HCT116 (cell line): ENCODE measurements around the gene SERINC5.
"Not testable (repeated sequence)": the region's sequence is repeated elsewhere in the genome, so short reads cannot be mapped to it uniquely, and the experiment has no call there.

Experiments used
- ATF3 ChIP-seq: IDR thresholded peaks from 2 replicates; pipeline ENCODE4 v1.6.1; 2012
- CTCF ChIP-seq, 3 experiments: fragments of 200-600 bp in 1 of 3; sonication (generic) in 1 of 3; IDR thresholded peaks in 2 of 3; conservative IDR thresholded peaks in 1 of 3; 2 replicates each; pipeline ENCODE4 v1.5.1; 2012 to 2017; ENCODE audit warnings: low read depth in 2 of 3, low read length in 2 of 3, antibody characterized with exemption in 1 of 3, borderline replicate concordance in 1 of 3, control low read depth in 1 of 3, mild to moderate bottlenecking in 1 of 3, mixed read lengths in 1 of 3, mixed run types in 1 of 3, moderate library complexity in 1 of 3; ENCODE audit not compliant: insufficient read depth in 1 of 3
- EGR1 ChIP-seq: IDR thresholded peaks from 2 replicates; pipeline ENCODE4 v1.6.1; 2012; ENCODE audit warnings: low read depth
- ELF1 ChIP-seq: IDR thresholded peaks from 2 replicates; pipeline ENCODE4 v1.6.1; 2012; ENCODE audit warnings: low read depth, borderline replicate concordance
- EZH2 ChIP-seq: fragments of 200-600 bp; sonication (generic); IDR thresholded peaks from 2 replicates; pipeline ENCODE4 v1.6.1; 2017; ENCODE audit warnings: antibody characterized with exemption, mixed run types
- EZH2phosphoT487 ChIP-seq: fragments of 200-600 bp; IDR thresholded peaks from 2 replicates; pipeline ENCODE4 v1.6.1; 2018; ENCODE audit warnings: antibody characterized with exemption, borderline replicate concordance
- FOSL1 ChIP-seq: IDR thresholded peaks from 2 replicates; pipeline ENCODE4 v1.6.1; 2012; ENCODE audit warnings: low read depth
- MAX ChIP-seq: IDR thresholded peaks from 2 replicates; pipeline ENCODE4 v1.6.1; 2012
- POLR2A ChIP-seq: IDR thresholded peaks from 2 replicates; pipeline ENCODE4 v1.7.0; 2011; ENCODE audit warnings: borderline replicate concordance; ENCODE audit not compliant: insufficient read depth, insufficient read length; ENCODE audit errors: extremely low read depth
- RAD21 ChIP-seq: IDR thresholded peaks from 2 replicates; pipeline ENCODE4 v1.6.1; 2012; ENCODE audit warnings: low read depth, mild to moderate bottlenecking
- REST ChIP-seq: IDR thresholded peaks from 2 replicates; pipeline ENCODE4 v1.6.1; 2012; ENCODE audit warnings: low read depth
- SRF ChIP-seq: IDR thresholded peaks from 2 replicates; pipeline ENCODE4 v1.6.1; 2012; ENCODE audit warnings: low read depth
- YY1 ChIP-seq: IDR thresholded peaks from 2 replicates; pipeline ENCODE4 v1.6.1; 2011; ENCODE audit warnings: low read length, low read depth, moderate library complexity, mild to moderate bottlenecking; ENCODE audit not compliant: insufficient replicate concordance; ENCODE audit errors: extremely low read depth
- ZNF274 ChIP-seq: fragments of 200-500 bp; sonication (Bioruptor generic); IDR thresholded peaks from 2 replicates; pipeline ENCODE4 v1.6.1; 2014; ENCODE audit warnings: mild to moderate bottlenecking, low read depth, low read length, inconsistent platforms

GRCh38 chr5:80301342-80301741 is 45.5 kb upstream of the SERINC5 start:
- TF ChIP-seq CTCF (IDR thresholded peaks at IDR 0.05 in 2 of 3, conservative IDR thresholded peaks at IDR 0.05 in 1 of 3; ENCODE audit: borderline replicate concordance in 1 of 3, insufficient read depth in 1 of 3, low read depth in 2 of 3, low read length in 2 of 3); REST; MAX; ELF1; YY1; POLR2A; EZH2; RAD21; ATF3; ZNF274; SRF; FOSL1; EZH2phosphoT487; EGR1: not testable (repeated sequence)
